ENCODE data around the gene TBCD.
A peak's percentile ranks its signal among the peaks of the same experiment; 100 is the strongest.
"Not testable (repeated sequence)": the region's sequence is repeated elsewhere in the genome, so short reads cannot be mapped to it uniquely, and the experiment has no call there.

Gene TBCD

DNA sequence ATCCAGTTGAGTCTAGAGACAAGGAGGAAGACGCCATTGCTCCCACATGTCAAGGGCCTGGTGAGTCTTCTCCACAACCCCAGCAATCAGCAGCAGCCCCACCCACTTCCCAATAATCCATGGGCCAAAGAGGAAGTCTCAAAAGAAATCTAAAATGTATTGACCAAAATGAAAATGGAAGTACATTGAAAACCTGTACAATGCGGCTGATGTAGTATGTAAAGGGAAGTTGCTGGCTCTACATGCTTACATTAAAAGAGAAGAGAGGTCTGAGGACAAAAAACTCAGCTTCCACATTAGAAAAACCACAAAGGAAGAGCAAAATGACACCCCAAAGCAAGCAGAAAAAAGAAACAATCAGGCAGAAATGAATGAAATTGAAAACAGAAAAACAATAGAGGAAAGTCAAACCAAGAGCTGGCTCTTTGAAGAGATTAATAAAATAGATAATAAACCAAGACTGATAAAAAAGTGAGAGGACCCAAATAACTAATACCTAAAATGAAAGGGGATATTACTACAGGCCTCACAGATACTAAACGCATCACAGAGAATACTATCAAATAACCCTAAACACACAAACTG is 227.0 kb downstream of the TBCD start:
- DNase-seq, result no peak

DNA sequence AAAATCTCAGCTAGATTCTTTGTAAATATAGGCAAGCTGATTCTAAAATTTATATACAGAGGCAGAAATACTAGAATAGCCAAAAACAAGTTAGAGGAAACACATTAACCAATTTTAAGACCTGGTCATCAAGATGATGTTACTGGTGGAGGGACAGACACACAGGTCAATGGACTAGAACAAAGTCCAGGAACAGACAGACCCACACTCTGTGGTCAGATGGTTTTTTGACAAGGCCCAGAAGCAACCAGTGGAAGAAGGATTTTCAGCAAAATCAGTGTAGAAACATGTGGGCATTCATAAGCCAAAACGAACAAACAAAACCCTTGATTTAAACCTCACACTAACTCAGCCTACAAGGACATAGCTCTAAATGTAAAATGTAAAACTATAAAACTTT is 227.9 kb downstream of the TBCD start:
- DNase-seq, result no peak

DNA sequence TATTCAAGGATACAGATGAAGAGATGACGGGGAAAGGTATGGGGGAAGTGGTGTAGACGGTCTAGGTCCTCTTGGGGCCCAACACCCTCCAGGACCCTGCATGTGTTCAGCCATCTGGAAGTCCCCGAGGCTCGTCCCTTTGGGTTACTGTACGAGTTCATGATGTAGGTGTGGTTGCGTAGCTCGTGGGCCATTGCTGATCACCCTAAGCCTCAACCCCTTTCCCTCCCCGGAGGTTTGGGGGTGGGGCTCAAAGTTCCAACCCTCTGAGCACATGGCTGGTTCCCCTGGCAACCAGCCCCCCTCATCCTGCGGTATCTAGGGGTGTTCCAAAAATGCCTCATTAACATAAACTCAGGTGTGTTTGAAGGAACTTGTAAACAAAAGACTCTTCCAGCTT is 228.8 kb downstream of the TBCD start:
- no peak for DNase-seq

DNA sequence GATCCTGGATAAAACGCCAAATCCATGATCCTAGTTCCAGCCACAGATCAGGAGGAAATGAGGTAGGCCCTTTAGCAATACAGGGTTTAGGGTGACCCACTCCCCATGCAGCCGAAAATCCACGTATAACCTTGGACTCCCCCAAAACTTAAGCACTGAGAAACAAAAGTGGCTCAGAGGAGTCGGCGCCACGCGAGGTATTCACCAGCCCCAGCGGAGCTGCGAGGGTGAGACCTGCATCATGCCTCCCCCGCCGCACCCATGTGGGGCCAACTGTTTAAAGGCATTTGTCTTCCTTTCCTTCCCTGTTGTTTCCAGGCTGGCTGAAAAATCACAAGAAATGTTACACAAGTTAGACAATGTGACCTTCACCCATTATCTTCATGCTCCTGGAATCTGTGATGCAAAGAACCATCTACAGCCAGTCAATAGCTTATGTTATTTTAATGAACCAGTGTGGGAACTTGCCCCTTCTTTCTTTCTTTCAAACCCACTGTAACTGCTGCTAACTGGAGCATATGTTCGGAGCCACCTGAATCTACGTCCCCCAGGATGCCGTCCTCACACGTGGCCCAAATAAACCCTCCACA is 229.4 kb downstream of the TBCD start:
- no peak for DNase-seq

DNA sequence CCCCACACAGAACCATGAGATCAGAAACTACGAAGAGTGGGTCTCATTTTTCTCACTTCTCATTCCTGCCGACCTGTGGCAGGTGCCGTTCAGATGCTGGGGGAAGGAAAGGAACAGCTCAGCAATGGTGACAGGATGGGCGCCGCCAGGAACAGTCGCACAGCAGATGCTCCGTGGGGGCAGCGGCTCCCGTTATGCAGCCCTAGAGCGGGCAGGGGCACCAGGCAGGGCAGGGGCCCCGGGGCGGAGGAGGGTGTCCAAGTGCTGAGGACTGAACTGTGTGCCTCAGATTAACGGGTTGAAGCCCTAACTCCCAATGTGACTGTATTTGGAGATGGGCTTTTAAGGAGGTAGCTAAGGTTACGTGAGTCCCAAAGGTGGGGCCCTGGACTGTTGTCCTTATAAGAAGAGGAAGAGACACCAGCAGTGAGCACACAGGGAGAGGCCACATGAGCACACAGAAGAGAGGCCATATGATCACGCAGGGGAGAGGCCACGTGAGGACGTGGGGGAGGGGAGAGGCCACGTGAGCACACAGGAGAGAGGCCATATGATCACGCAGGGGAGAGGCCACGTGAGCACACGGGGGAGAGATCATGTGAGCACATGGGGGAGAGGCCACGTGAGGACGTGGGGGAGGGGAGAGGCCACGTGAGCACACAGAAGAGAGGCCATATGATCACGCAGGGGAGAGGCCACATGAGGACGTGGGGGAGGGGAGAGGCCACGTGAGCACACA is 231.8 kb downstream of the TBCD start:
- no peak for DNase-seq

DNA sequence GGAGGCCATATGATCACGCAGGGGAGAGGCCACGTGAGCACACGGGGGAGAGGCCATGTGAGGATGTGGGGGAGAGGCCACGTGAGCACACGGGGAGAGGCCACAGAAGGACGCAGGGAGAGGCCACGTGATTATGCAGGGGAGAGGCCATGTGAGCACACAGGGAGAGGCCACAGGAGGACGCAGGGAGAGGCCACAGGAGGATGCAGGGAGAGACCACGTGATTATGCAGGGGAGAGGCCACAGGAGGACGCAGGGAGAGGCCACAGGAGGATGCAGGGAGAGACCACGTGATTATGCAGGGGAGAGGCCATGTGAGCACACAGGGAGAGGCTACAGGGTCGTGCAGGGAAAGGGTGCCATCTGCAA is 232.4 kb downstream of the TBCD start:
- DNase-seq, result not testable (repeated sequence)

DNA sequence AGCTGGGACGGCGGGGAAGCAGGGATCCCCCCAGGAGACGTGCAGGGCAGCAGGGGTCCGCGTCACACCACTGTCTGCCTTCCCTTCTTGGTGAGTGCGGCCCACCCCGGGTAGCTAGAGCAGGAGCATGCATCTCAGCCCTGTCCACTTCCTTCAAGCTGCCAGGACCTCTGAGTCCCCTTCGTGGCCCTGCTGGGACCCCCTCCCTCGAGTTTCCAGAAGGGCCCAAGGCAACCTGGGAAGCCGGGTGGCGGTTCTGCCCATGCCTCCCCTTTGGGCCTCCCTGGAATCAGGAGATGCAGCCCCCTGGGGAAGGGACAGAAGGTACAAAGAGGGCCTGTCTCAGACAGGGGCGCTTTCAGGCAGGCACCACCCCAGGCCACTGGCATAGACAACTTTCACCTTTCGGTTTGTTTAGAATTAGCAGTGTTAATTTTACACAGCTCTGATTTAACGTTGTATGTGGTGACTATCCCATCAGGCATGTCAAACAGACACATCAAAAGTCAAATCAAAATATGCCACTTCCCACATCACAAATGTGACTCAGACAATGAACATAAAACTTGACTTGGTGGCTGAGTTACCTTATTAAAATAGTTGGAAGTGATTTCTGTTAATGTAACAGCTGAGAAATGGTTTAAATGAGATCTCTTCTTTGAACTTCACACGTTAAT is 233.0 kb downstream of the TBCD start:
- no peak for DNase-seq

DNA sequence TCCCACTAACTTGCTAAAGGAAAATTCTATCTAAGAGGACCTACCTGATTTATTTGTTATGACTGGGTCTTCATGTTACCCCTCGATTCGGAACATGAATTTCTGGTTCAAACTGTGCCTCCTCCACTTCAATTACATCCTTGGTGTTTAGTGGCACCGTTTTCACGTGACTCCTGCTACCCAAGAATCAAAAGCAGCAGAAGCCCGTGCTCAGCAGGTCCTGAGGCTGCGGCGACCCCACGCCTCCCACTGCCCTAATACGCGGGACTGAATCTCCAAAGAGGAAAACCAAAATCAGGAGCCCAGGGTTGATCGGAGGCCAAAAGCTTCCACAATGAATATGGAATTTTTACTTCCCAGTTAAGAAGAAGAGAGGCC is 233.6 kb downstream of the TBCD start:
- DNase-seq, result no peak

DNA sequence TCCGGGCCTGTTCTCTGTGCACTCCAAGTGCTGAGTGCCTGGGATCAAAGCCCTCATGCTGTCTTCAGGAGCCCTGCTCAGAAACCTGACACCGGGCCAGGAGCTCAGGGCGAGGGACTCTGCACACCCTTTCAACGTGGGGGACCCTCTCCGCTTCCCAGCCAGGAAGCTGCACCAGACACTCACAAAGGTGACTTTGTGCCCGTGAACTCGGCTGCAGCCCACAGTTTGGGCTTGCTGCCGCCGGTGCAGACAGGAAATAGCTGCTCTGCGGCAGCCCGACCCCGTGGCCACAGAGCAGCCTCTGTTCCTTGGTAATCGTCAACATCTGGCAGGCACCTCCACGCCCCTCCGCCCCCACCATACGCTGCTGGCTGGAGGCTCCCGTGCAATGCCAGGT is 234.1 kb downstream of the TBCD start:
- DNase-seq, result peak; percentile 22 to 32

DNA sequence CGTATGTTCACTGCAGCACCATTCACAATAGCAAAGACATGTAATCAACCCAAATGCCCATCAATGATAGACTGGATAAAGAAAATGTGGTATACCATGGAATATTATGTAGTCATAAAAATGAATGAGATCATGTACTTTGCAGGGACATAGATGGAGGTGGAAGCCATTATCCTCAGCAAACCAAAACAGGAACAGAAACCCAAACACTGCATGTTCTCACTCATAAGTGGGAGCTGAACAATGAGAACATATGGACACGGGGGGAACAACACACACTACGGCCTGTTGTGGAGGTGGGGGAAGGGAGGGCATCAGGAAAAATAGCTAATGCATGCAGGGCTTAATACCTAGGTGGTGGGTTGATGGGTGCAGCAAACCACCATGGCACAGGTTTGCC is 237.2 kb downstream of the TBCD start:
- not testable (repeated sequence) for DNase-seq

DNA sequence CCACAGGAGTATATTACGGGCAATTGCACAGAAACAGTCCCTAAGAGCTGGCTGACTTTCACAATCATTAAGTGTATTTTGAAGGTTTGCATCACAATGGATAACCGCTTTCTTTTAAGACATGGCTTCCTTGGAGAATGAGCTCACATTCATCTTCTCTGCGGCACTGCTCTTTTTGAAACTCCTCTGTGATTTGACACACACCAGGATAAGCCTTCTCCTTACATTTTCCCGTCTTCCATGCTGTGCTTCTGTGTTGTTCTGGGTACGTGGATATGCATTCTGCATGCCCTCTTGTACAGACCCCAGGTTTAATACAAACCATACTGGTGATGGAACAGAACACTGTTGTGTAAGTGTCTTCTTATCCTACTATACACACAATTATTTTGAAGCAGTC is 238.0 kb downstream of the TBCD start:
- DNase-seq, result no peak

DNA sequence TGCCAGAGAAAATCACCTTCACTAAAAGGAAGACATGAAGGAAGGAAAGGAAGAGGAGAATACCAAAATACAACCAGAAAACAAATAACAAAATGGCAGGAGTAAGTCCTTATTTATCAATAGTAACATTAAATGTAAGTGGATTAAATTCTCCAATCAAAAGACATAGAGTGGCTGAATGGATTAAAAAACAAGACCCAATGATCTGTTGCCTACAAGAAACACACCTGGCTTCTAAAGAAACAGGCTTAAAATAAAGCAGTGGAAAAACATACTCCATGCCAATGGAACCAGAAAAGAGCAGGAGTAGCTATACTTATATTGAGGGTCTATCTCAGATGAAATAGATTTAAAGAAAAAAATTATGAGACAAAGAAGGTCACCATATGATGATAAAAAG is 241.1 kb downstream of the TBCD start:
- DNase-seq, result no peak
